ENCODE data around the gene CCNI2. TPM values are rescaled to one million over a fixed set of nuclear protein-coding genes. Genes with fewer than 3 reads are reported as not detected.

The CCNI2 gene
- total and polyA plus RNA-seq, 9 of the 15 experiments (the other 6 are each of a cell fraction or from before 2014, with no cell fraction given) = 0.05 to 1.7 (median 0.81) TPM; not detected in 5

DNA sequence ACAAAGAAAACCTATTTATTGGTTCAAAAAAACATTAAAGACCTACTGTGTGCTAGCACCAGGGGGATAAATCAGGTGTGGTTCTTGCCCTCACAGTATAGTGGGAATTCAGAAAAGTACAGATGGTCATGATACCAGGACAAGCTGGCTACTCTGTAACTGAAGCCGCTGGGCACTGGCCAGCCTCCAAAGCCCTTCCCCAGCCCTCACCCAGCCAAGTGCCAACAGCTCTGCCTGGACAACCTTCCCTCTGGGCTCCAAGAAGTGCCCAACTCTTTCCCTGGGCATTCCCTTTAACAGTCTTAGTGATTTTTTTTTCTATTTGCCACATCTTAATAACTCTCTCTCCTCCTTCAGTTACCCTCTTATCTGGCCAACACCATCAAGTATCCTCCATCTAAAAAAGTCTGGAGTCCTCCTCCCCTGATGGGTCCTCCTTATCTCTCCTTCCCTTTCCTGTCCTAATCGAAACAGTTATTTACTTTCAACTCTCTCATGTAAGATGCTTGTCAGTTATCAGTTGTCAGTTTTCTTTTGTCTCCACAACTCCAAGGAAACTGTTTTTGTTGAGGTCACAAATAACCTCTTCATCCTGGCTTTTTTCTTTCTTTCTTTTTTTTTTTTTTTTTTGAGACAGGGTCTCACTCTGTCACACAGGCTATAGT is 43.1 kb downstream of the CCNI2 start (continued):
- no peak for TF ChIP-seq SREBF2 (CRISPR knock-in tag; IDR thresholded peaks at IDR 0.05)
- no peak for TF ChIP-seq EP400 (IDR thresholded peaks at IDR 0.05)
- peak; percentile 56 for TF ChIP-seq BRD9 (IDR thresholded peaks at IDR 0.05; ENCODE audit: low read depth, partially characterized antibody)
- TF ChIP-seq, protein P1, sequence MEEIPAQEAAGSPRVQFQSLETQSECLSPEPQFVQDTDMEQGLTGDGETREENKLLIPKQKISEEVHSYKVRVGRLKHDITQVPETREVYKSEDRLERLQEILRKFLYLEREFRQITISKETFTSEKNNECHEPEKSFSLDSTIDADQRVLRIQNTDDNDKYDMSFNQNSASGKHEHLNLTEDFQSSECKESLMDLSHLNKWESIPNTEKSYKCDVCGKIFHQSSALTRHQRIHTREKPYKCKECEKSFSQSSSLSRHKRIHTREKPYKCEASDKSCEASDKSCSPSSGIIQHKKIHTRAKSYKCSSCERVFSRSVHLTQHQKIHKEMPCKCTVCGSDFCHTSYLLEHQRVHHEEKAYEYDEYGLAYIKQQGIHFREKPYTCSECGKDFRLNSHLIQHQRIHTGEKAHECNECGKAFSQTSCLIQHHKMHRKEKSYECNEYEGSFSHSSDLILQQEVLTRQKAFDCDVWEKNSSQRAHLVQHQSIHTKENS (CRISPR knock-in tag; IDR thresholded peaks at IDR 0.05) = no peak
- TF ChIP-seq, protein P2, sequence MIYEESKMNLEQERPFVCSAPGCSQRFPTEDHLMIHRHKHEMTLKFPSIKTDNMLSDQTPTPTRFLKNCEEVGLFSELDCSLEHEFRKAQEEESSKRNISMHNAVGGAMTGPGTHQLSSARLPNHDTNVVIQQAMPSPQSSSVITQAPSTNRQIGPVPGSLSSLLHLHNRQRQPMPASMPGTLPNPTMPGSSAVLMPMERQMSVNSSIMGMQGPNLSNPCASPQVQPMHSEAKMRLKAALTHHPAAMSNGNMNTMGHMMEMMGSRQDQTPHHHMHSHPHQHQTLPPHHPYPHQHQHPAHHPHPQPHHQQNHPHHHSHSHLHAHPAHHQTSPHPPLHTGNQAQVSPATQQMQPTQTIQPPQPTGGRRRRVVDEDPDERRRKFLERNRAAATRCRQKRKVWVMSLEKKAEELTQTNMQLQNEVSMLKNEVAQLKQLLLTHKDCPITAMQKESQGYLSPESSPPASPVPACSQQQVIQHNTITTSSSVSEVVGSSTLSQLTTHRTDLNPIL (CRISPR knock-in tag; IDR thresholded peaks at IDR 0.05) = no peak
- peak; percentile 67 for TF ChIP-seq MEIS2 (IDR thresholded peaks at IDR 0.05; ENCODE audit: partially characterized antibody)
- TF ChIP-seq SAFB2 (IDR thresholded peaks at IDR 0.05; ENCODE audit: borderline replicate concordance, low read depth, low read length, severe bottlenecking) = no peak
- TF ChIP-seq NEUROD1 (IDR thresholded peaks at IDR 0.05; ENCODE audit: borderline replicate concordance, low read depth, low read length, partially characterized antibody) = no peak
- peak; percentile 50; the same call in 1 of the 2 replicates for TF ChIP-seq JUND (IDR thresholded peaks at IDR 0.05; ENCODE audit: borderline replicate concordance, low read depth, low read length)
- TF ChIP-seq JUND (tag; IDR thresholded peaks at IDR 0.05; ENCODE audit: borderline replicate concordance, low read depth, low read length) = peak; percentile 34; the same call in 1 of the 3 replicates
- TF ChIP-seq SIX5 (IDR thresholded peaks at IDR 0.05; ENCODE audit: borderline replicate concordance in 1 of 2, insufficient read depth in 1 of 2, low read depth in 1 of 2, low read length in 2 of 2) = no peak
- TF ChIP-seq, protein P3, sequence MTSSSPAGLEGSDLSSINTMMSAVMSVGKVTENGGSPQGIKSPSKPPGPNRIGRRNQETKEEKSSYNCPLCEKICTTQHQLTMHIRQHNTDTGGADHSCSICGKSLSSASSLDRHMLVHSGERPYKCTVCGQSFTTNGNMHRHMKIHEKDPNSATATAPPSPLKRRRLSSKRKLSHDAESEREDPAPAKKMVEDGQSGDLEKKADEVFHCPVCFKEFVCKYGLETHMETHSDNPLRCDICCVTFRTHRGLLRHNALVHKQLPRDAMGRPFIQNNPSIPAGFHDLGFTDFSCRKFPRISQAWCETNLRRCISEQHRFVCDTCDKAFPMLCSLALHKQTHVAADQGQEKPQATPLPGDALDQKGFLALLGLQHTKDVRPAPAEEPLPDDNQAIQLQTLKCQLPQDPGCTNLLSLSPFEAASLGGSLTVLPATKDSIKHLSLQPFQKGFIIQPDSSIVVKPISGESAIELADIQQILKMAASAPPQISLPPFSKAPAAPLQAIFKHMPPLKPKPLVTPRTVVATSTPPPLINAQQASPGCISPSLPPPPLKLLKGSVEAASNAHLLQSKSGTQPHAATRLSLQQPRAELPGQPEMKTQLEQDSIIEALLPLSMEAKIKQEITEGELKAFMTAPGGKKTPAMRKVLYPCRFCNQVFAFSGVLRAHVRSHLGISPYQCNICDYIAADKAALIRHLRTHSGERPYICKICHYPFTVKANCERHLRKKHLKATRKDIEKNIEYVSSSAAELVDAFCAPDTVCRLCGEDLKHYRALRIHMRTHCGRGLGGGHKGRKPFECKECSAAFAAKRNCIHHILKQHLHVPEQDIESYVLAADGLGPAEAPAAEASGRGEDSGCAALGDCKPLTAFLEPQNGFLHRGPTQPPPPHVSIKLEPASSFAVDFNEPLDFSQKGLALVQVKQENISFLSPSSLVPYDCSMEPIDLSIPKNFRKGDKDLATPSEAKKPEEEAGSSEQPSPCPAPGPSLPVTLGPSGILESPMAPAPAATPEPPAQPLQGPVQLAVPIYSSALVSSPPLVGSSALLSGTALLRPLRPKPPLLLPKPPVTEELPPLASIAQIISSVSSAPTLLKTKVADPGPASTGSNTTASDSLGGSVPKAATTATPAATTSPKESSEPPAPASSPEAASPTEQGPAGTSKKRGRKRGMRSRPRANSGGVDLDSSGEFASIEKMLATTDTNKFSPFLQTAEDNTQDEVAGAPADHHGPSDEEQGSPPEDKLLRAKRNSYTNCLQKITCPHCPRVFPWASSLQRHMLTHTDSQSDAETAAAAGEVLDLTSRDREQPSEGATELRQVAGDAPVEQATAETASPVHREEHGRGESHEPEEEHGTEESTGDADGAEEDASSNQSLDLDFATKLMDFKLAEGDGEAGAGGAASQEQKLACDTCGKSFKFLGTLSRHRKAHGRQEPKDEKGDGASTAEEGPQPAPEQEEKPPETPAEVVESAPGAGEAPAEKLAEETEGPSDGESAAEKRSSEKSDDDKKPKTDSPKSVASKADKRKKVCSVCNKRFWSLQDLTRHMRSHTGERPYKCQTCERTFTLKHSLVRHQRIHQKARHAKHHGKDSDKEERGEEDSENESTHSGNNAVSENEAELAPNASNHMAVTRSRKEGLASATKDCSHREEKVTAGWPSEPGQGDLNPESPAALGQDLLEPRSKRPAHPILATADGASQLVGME (CRISPR knock-in tag; IDR thresholded peaks at IDR 0.05) = no peak
- TF ChIP-seq, protein P4, sequence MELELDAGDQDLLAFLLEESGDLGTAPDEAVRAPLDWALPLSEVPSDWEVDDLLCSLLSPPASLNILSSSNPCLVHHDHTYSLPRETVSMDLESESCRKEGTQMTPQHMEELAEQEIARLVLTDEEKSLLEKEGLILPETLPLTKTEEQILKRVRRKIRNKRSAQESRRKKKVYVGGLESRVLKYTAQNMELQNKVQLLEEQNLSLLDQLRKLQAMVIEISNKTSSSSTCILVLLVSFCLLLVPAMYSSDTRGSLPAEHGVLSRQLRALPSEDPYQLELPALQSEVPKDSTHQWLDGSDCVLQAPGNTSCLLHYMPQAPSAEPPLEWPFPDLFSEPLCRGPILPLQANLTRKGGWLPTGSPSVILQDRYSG (tag; conservative IDR thresholded peaks at IDR 0.05; ENCODE audit: low read depth) = no peak
- peak in 1 of 2 experiments; percentile 68; a peak in 2 of 4 replicates for TF ChIP-seq FOXA3 (CRISPR knock-in tag; conservative IDR thresholded peaks at IDR 0.05 in 1 of 2, IDR thresholded peaks at IDR 0.05 in 1 of 2)
- no peak for TF ChIP-seq ZNF644 (tag; IDR thresholded peaks at IDR 0.05; ENCODE audit: low read depth)
- TF ChIP-seq MCM3 (IDR thresholded peaks at IDR 0.05) = no peak

All from K562 (cell line).